ENCODE data around the gene ZNF200.

ZNF200 gene

GRCh38 chr16:3174618-3175148 is 60.3 kb downstream of the ZNF200 start:
- DNase-seq = no peak

DNA sequence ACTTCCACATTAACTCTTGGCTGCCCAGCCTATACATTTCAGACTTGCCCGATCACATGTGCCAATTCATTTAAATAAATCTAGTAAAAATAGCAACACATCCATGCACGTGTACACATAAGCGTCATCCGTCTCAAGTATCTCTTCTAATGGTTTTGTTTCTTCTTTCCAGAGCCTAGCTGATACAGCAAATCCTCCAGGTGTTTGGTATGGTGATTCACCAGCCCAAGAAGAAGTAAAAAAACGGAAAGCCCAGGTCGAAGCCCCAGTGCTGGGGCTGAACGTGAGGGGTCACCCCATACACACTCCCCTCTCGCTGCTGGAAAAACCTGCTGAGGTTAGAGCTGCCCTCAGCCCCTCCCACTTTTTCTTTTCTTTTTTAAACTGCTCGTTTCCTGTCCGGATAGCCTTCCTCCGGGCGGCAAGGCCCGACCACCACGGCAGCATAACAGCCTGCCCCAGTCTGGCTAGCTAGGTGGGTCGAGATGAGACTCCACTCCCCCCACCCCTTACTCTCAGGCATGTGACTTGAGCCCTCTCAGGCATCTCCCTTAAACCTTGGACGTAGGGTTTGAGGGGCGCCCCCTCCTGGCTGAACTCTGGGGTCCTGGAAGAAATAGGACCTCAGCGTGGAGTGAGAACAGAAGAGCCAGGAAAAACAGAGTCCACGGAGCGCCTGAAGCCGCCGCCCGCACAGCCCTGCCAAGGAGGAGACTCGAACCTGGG is 60.9 kb downstream of the ZNF200 start:
- DNase-seq = peak; percentile 38

All from MV-4-11 (cell line).